Adrenal gland (tissue), 12 donors: ENCODE data around the gene DAZAP1. TPM values are rescaled to one million over a fixed set of nuclear protein-coding genes. Genes with fewer than 3 reads are reported as not detected.

Experiments used
- DNase-seq, 7 donors: peaks; one replicate each; pipeline ENCODE4 v3.0.0-alpha.2; 2019 to 2020
- H3K27ac ChIP-seq, 5 donors: fragments of 200-600 bp; sonication (generic) in 4 of 5; 1 replicate in 3 of 5; 2 replicates in 2 of 5; pipeline versions ENCODE4 v1.5.1 to v1.8.0; 2016 to 2020; ENCODE audit warnings: mild to moderate bottlenecking in 1 of 5
- H3K27me3 ChIP-seq: fragments of 200-600 bp; 2 replicates; pipeline ENCODE4 v1.8.0; 2021
- H3K36me3 ChIP-seq, 2 donors: fragments of 200-600 bp; replicated peaks in 1 of 2; 1 replicate in 1 of 2; 2 replicates in 1 of 2; pipeline versions ENCODE4 v1.5.1 to v1.8.0; 2018 to 2022
- H3K4me1 ChIP-seq, 2 donors: fragments of 200-600 bp; replicated peaks in 1 of 2; 1 replicate in 1 of 2; 2 replicates in 1 of 2; pipeline versions ENCODE4 v1.5.1 to v1.8.0; 2018 to 2021
- H3K4me3 ChIP-seq, 4 donors: fragments of 200-600 bp; sonication (generic) in 3 of 4; one replicate each; pipeline ENCODE4 v1.5.1; 2016 to 2018
- H3K9me3 ChIP-seq, 3 donors: fragments of 200-600 bp; sonication (generic) in 1 of 3; replicated peaks in 1 of 3; 1 replicate in 2 of 3; 2 replicates in 1 of 3; pipeline versions ENCODE4 v1.5.1 to v1.8.0; 2016 to 2021
- CTCF ChIP-seq, 6 experiments: fragments of 450-650 bp in 4 of 6; fragments of 200-600 bp in 2 of 6; sonication (generic) in 1 of 6; IDR thresholded peaks; 1 replicate in 5 of 6; 2 replicates in 1 of 6; pipeline versions ENCODE4 v1.5.1 to v1.8.0; 2016 to 2021; ENCODE audit warnings: antibody characterized with exemption in 6 of 6, mild to moderate bottlenecking in 2 of 6, moderate library complexity in 1 of 6
- POLR2A ChIP-seq, 2 donors: fragments of 450-650 bp; IDR thresholded peaks; one replicate each; pipeline ENCODE4 v1.6.1; 2017; ENCODE audit warnings: antibody characterized with exemption in 2 of 2, mild to moderate bottlenecking in 2 of 2, moderate library complexity in 1 of 2
- WGBS, 4 donors: extraction: QIAGEN DNeasy Blood & Tissue Kit in 2 of 4; methylation state at CpG; one replicate each; pipeline versions ENCODE4 v1.1.5 to v1.1.7; 2013 to 2017; 5-methylcytosine and 5-hydroxymethylcytosine counted together
- intact Hi-C, 2 donors: fragments of 100-400 bp; cut with DNase I; formaldehyde crosslinking; loops; one replicate each; pipeline versions ENCODE4 v1.14.1 to v1.15.0; 2022 to 2023
- polyA plus RNA-seq, 3 donors: library from polyadenylated mRNA; stranded (reverse); fragments of 200-250 nt in 2 of 3; fragments of 350-450 nt in 1 of 3; fragmentation: Illumina TruSeq in 1 of 3; extraction: RNeasy Lipid Tissue Mini Kit (QIAGEN cat#74804) in 1 of 3; gene quantifications; one replicate each; pipeline ENCODE4 v1.2.3, GENCODE V29; 2013 to 2014
- total RNA-seq, 9 donors: library from RNA; depleted of rRNA in 4 of 9; stranded (reverse); fragments of >200 nt in 4 of 9; fragments of 120-200 nt in 1 of 9; fragmentation: NEBNext Ultra II Directional in 1 of 9; extraction: Animal tissue kit (Norgen Biotek cat#: 25700) in 1 of 9; gene quantifications; one replicate each; pipeline versions ENCODE4 v1.1.0 to v1.2.4, GENCODE V29; 2013 to 2023
- donor health status: healthy with polysubstance abuse.
- donor health status: Bipolar disorder and iron deficiency.
- donor health status: DM: yes; HTN: yes; CAD: no.
- donor health status: DM: no; HTN: no; CAD: no.
- donor health status: DM: no; HTN: no; CAD: no.
- donor health status: DM: yes; HTN: yes; CAD: no.

DAZAP1 gene
- total and polyA plus RNA-seq, 12 donors: 11.5 to 117 (median 53.1) TPM

- no peak overlapping the region for H3K27ac ChIP-seq
- no peak for DNase-seq
- H3K36me3 ChIP-seq: peaks cover 0 to 72% of the 10 kb centered on the region in 2 donors
- H3K9me3 ChIP-seq: no peaks in the 10 kb centered on the region
- WGBS, 4 donors: 86 to 93% (median 91%) methylated on average over 29 to 37 of the region's 37 CpGs
- H3K4me3 ChIP-seq: no peak overlapping the region
- intact Hi-C loops: no loop called here
- no peaks in the 10 kb centered on the region for H3K27me3 ChIP-seq
- peaks cover 7 to 16% of the 10 kb centered on the region in 2 donors for H3K4me1 ChIP-seq
- TF ChIP-seq POLR2A (IDR thresholded peaks at IDR 0.05) (no peak), CTCF (IDR thresholded peaks at IDR 0.05) (no peak)
These were observed 41.8 kb upstream of the DAZAP1 start for GRCh38 chr19:1365319-1366269.

GRCh38 chr19:1366296-1366695 is 41.1 kb upstream of the DAZAP1 start:
- no peaks in the 10 kb centered on the region for H3K9me3 ChIP-seq
- H3K4me1 ChIP-seq: peaks cover under 1 to 9% of the 10 kb centered on the region in 2 donors
- WGBS, 4 donors: 85 to 96% (median 94%) methylated on average over 8 to 10 of the region's 10 CpGs
- intact Hi-C loops: no loop called here
- H3K36me3 ChIP-seq: peaks cover 0 to 79% of the 10 kb centered on the region in 2 donors
- H3K4me3 ChIP-seq: no peak overlapping the region
- TF ChIP-seq POLR2A (IDR thresholded peaks at IDR 0.05): no peak
- TF ChIP-seq CTCF (IDR thresholded peaks at IDR 0.05): no peak
- no peaks in the 10 kb centered on the region for H3K27me3 ChIP-seq
- H3K27ac ChIP-seq: no peak overlapping the region
- no peak for DNase-seq

GRCh38 chr19:1366899-1367870 is 40.2 kb upstream of the DAZAP1 start:
- DNase-seq: no peak
- TF ChIP-seq POLR2A (IDR thresholded peaks at IDR 0.05) (no peak), CTCF (IDR thresholded peaks at IDR 0.05) (no peak)
- WGBS, 4 donors: 79 to 91% (median 86%) methylated on average over 21 to 35 of the region's 35 CpGs
- intact Hi-C loops: no loop called here
- H3K9me3 ChIP-seq: no peaks in the 10 kb centered on the region
- no peak overlapping the region for H3K27ac ChIP-seq
- H3K4me3 ChIP-seq: no peak overlapping the region
- no peaks in the 10 kb centered on the region for H3K27me3 ChIP-seq
- peaks cover 0 to 87% of the 10 kb centered on the region in 2 donors for H3K36me3 ChIP-seq
- H3K4me1 ChIP-seq: peaks cover 0 to under 1% of the 10 kb centered on the region in 2 donors
